ENCODE data around the gene SPDEF.

The SPDEF gene

DNA sequence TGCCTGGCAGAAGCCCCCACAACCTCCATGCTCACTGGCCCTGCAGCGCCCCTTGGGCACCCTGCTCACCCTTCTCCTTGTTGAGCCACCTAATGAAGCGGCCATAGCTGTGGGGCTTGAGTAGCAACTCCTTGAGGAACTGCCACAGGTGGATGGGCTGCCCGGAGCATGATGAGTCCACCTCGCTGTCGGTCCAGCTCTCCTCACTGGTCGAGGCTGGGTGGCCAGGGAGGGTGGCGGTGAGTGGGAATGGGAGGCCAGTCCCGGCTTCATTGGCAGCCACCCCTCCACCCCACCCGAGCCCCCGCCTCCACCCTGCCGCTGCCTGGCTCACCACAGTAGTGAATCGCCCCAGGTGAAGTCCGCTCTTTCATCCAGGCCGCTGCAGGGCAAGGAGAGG is 16.9 kb downstream of the SPDEF start:
- no peak for TF ChIP-seq PPARA (CRISPR knock-in tag; IDR thresholded peaks at IDR 0.05; ENCODE audit: borderline replicate concordance)

DNA sequence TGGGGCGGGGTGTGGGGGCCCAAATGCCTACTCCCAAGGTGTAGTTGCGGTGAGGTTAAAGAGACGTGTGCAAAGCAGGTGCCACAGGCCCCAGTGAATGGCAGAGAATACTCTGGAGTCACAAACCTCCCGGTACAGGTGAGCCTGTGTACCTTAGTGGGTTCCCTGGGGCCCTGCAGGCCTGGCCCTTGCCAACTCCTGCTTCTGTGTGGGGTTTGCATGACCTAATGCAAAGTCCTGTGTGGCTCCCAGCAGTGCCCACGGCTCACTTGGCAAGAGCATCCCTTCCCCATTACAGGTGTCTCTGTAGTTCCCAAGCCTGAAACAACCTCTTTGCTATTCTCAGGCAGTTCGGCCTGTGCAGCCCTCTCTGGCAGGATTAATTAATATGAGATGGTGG is 17.5 kb downstream of the SPDEF start:
- no peak for TF ChIP-seq PPARA (CRISPR knock-in tag; IDR thresholded peaks at IDR 0.05; ENCODE audit: borderline replicate concordance)
- no peak for TF ChIP-seq POU6F1 (CRISPR knock-in tag; IDR thresholded peaks at IDR 0.05; ENCODE audit: borderline replicate concordance, low read depth)
- TF ChIP-seq ARNTL (CRISPR knock-in tag; IDR thresholded peaks at IDR 0.05; ENCODE audit: borderline replicate concordance, low read depth), result no peak
- TF ChIP-seq, protein P1, sequence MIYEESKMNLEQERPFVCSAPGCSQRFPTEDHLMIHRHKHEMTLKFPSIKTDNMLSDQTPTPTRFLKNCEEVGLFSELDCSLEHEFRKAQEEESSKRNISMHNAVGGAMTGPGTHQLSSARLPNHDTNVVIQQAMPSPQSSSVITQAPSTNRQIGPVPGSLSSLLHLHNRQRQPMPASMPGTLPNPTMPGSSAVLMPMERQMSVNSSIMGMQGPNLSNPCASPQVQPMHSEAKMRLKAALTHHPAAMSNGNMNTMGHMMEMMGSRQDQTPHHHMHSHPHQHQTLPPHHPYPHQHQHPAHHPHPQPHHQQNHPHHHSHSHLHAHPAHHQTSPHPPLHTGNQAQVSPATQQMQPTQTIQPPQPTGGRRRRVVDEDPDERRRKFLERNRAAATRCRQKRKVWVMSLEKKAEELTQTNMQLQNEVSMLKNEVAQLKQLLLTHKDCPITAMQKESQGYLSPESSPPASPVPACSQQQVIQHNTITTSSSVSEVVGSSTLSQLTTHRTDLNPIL (CRISPR knock-in tag; IDR thresholded peaks at IDR 0.05; ENCODE audit: low read depth), result no peak
- no peak for TF ChIP-seq GLIS3 (CRISPR knock-in tag; IDR thresholded peaks at IDR 0.05)
- no peak for TF ChIP-seq TOX (CRISPR knock-in tag; IDR thresholded peaks at IDR 0.05; ENCODE audit: borderline replicate concordance)

More for the DNA sequence above, 16.9 kb downstream of the SPDEF start:
- no peak for ATAC-seq

GRCh38 chr6:34537922-34538550 is 18.1 kb downstream of the SPDEF start:
- TF ChIP-seq ZNF8 (CRISPR knock-in tag; IDR thresholded peaks at IDR 0.05), result no peak
- no peak for TF ChIP-seq ZFP30 (CRISPR knock-in tag; IDR thresholded peaks at IDR 0.05)
- TF ChIP-seq ZC3H10 (CRISPR knock-in tag; IDR thresholded peaks at IDR 0.05), result no peak
- no peak for TF ChIP-seq ZNF565 (CRISPR knock-in tag; conservative IDR thresholded peaks at IDR 0.05; ENCODE audit: low read depth)
- TF ChIP-seq PPARA (CRISPR knock-in tag; IDR thresholded peaks at IDR 0.05; ENCODE audit: borderline replicate concordance), result no peak
- TF ChIP-seq, protein P2, sequence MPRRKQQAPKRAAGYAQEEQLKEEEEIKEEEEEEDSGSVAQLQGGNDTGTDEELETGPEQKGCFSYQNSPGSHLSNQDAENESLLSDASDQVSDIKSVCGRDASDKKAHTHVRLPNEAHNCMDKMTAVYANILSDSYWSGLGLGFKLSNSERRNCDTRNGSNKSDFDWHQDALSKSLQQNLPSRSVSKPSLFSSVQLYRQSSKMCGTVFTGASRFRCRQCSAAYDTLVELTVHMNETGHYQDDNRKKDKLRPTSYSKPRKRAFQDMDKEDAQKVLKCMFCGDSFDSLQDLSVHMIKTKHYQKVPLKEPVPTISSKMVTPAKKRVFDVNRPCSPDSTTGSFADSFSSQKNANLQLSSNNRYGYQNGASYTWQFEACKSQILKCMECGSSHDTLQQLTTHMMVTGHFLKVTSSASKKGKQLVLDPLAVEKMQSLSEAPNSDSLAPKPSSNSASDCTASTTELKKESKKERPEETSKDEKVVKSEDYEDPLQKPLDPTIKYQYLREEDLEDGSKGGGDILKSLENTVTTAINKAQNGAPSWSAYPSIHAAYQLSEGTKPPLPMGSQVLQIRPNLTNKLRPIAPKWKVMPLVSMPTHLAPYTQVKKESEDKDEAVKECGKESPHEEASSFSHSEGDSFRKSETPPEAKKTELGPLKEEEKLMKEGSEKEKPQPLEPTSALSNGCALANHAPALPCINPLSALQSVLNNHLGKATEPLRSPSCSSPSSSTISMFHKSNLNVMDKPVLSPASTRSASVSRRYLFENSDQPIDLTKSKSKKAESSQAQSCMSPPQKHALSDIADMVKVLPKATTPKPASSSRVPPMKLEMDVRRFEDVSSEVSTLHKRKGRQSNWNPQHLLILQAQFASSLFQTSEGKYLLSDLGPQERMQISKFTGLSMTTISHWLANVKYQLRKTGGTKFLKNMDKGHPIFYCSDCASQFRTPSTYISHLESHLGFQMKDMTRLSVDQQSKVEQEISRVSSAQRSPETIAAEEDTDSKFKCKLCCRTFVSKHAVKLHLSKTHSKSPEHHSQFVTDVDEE (CRISPR knock-in tag; IDR thresholded peaks at IDR 0.05), result no peak
- no peak for TF ChIP-seq CSDC2 (CRISPR knock-in tag; IDR thresholded peaks at IDR 0.05)

More for the DNA sequence above, 17.5 kb downstream of the SPDEF start:
- ATAC-seq, result no peak

DNA sequence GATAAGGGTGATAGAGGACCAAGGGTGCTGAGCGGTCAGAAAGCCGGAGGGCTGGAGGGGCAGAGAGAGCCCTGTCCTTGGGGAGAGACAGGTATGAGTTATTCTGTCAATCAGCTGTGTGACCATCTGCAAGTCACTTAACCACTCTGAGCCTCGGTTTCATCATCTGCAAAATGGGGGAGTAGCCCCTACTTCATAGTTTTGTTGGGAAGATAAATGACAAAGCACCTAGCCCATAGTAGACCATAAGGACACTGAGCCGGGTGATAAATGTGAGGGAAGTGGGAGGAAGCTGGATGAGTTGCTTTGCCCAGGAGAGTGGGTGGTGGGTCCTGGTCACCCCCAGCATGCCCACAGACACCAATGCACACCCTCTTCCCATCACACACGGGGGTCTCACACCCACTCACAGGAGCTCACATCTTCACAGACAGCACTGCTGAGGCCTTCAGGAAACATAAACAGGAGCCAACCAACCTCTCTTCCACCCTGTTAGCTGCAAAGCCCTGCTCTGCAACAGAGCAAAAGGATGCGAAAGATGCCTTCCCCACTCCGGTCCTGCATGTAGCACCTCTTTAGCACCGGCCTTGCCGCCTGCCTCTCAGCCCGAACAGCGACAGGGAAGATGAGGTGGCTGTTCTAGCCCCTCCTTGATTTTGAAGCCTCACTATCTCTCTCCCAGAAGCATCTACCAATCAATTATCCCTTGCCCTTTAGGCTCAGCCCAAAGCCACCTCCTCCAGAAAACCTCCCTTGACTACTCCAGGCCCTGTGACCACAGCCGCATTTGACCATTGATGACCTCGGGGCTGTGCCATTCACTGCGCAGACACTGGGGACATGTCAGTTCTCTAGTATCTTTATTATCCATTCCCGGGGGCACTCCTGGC is 18.9 kb downstream of the SPDEF start:
- TF ChIP-seq PPARA (CRISPR knock-in tag; IDR thresholded peaks at IDR 0.05; ENCODE audit: borderline replicate concordance) (no peak), CSRNP3 (CRISPR knock-in tag; IDR thresholded peaks at IDR 0.05) (no peak), ARNTL (CRISPR knock-in tag; IDR thresholded peaks at IDR 0.05; ENCODE audit: borderline replicate concordance, low read depth) (no peak), ZNF70 (CRISPR knock-in tag; IDR thresholded peaks at IDR 0.05) (no peak), ZC3H10 (CRISPR knock-in tag; IDR thresholded peaks at IDR 0.05) (no peak), TOX (CRISPR knock-in tag; IDR thresholded peaks at IDR 0.05; ENCODE audit: borderline replicate concordance) (no peak), POU6F1 (CRISPR knock-in tag; IDR thresholded peaks at IDR 0.05; ENCODE audit: borderline replicate concordance, low read depth) (no peak), GLIS3 (CRISPR knock-in tag; IDR thresholded peaks at IDR 0.05) (no peak)
- TF ChIP-seq, protein P1 (CRISPR knock-in tag; IDR thresholded peaks at IDR 0.05; ENCODE audit: low read depth), result no peak
- TF ChIP-seq, protein P3, sequence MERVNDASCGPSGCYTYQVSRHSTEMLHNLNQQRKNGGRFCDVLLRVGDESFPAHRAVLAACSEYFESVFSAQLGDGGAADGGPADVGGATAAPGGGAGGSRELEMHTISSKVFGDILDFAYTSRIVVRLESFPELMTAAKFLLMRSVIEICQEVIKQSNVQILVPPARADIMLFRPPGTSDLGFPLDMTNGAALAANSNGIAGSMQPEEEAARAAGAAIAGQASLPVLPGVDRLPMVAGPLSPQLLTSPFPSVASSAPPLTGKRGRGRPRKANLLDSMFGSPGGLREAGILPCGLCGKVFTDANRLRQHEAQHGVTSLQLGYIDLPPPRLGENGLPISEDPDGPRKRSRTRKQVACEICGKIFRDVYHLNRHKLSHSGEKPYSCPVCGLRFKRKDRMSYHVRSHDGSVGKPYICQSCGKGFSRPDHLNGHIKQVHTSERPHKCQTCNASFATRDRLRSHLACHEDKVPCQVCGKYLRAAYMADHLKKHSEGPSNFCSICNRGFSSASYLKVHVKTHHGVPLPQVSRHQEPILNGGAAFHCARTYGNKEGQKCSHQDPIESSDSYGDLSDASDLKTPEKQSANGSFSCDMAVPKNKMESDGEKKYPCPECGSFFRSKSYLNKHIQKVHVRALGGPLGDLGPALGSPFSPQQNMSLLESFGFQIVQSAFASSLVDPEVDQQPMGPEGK (CRISPR knock-in tag; IDR thresholded peaks at IDR 0.05; ENCODE audit: borderline replicate concordance), result no peak
- ATAC-seq, result no peak

More at GRCh38 chr6:34537922-34538550, 18.1 kb downstream of the SPDEF start:
- no peak for ATAC-seq
